HEK293 (cell line): ENCODE measurements around the gene ITGA11.

Source experiments
- SETDB1 ChIP-seq: IDR thresholded peaks from one replicate; pipeline ENCODE4 v1.6.1; 2017; ENCODE audit warnings: mild to moderate bottlenecking, low read length, moderate library complexity, mixed read lengths; ENCODE audit not compliant: insufficient read length
- ZBTB7A ChIP-seq: fragments of 450-650 bp; formaldehyde crosslinking; IDR thresholded peaks from 2 replicates; pipeline ENCODE4 v1.5.1; 2016; ENCODE audit warnings: low read depth, missing biosample characterization, missing genetic modification characterization
- ZNF169 ChIP-seq: fragments of 450-650 bp; formaldehyde crosslinking; IDR thresholded peaks from 2 replicates; pipeline ENCODE4 v1.5.1; 2016; ENCODE audit warnings: missing biosample characterization, missing genetic modification characterization
- ZNF544 ChIP-seq: fragments of 450-650 bp; formaldehyde crosslinking; IDR thresholded peaks from 2 replicates; pipeline ENCODE4 v1.5.0; 2017; ENCODE audit warnings: missing biosample characterization, missing genetic modification characterization
- TF ChIP-seq, protein P1 (sequence below): fragments of 450-650 bp; formaldehyde crosslinking; IDR thresholded peaks from 2 replicates; pipeline ENCODE4 v1.5.1; 2016; ENCODE audit warnings: missing biosample characterization, missing genetic modification characterization

DNA sequence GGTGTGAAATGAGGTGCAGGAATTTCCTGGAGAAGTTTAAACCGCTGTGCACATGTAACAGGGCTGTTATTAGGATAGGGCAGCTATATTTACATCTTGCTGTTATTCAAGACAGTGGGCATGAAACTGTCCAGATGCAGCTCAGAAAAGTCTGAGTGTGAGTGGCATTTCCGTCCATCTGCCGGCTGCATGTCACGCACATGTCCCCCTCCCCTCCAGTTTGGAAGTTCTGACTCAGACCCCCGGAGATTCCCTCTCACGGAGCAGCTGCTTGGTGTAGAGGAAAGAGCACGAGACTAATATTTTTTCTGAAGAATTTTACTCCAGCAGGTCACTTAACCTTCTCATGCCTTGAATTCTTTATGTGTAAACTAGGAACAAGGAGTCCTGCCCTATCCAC, 84.6 kb downstream of the ITGA11 start:
- TF ChIP-seq ZNF544 (tag by site-specific recombination) = no peak
- TF ChIP-seq, protein P1, sequence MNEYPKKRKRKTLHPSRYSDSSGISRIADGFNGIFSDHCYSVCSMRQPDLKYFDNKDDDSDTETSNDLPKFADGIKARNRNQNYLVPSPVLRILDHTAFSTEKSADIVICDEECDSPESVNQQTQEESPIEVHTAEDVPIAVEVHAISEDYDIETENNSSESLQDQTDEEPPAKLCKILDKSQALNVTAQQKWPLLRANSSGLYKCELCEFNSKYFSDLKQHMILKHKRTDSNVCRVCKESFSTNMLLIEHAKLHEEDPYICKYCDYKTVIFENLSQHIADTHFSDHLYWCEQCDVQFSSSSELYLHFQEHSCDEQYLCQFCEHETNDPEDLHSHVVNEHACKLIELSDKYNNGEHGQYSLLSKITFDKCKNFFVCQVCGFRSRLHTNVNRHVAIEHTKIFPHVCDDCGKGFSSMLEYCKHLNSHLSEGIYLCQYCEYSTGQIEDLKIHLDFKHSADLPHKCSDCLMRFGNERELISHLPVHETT (tag by site-specific recombination) = no peak
- no peak for TF ChIP-seq ZNF169
- TF ChIP-seq ZBTB7A (tag by site-specific recombination) = no peak
- no peak for TF ChIP-seq SETDB1
